K562 (cell line): Measurements from ENCODE around the gene CSNK1G1. TPM values are rescaled to one million over a fixed set of nuclear protein-coding genes. Genes with fewer than 3 reads are reported as not detected.

Experiments
- ATF2 ChIP-seq: sonication (generic); formaldehyde crosslinking; IDR thresholded peaks from 2 replicates; pipeline ENCODE4 v1.8.1; 2022; ENCODE audit warnings: missing genetic modification reagents
- CCNT2 ChIP-seq: IDR thresholded peaks from 2 replicates; pipeline ENCODE4 v1.6.1; 2011; ENCODE audit warnings: borderline replicate concordance, low read depth, mild to moderate bottlenecking, moderate library complexity, mixed read lengths, low read length; ENCODE audit not compliant: insufficient read length; ENCODE audit errors: extremely low read depth
- FOS ChIP-seq: IDR thresholded peaks from 3 replicates; pipeline ENCODE4 v1.6.1; 2011; ENCODE audit not compliant: insufficient read length; ENCODE audit errors: extremely low read depth
- SIX5 ChIP-seq, 2 experiments: IDR thresholded peaks; 2 replicates each; pipeline ENCODE4 v1.6.1; 2011; ENCODE audit warnings: low read length in 2 of 2, borderline replicate concordance in 1 of 2, low read depth in 1 of 2, mild to moderate bottlenecking in 1 of 2, moderate library complexity in 1 of 2; ENCODE audit not compliant: insufficient read depth in 1 of 2
- SPI1 ChIP-seq: IDR thresholded peaks from 2 replicates; pipeline ENCODE4 v1.6.1; 2011; ENCODE audit warnings: low read depth, low read length, control low read depth, borderline replicate concordance
- ZNF217 ChIP-seq: sonication (generic); formaldehyde crosslinking; IDR thresholded peaks from 2 replicates; pipeline ENCODE4 v1.8.0; 2022; ENCODE audit warnings: mild to moderate bottlenecking, missing genetic modification reagents
- ZNF263 ChIP-seq: sonication (generic); formaldehyde crosslinking; IDR thresholded peaks from 2 replicates; pipeline ENCODE4 v1.8.0; 2022; ENCODE audit warnings: mild to moderate bottlenecking, missing genetic modification reagents, borderline replicate concordance
- ZNF274 ChIP-seq: IDR thresholded peaks from 2 replicates; pipeline ENCODE4 v1.6.1; 2011; ENCODE audit warnings: low read depth, mild to moderate bottlenecking, low read length, moderate library complexity, borderline replicate concordance
- polyA plus RNA-seq, 8 experiments: library from polyadenylated mRNA; depleted of rRNA in 4 of 8; stranded (reverse) in 5 of 8; unstranded in 3 of 8; fragments of >200 nt; fragmentation: Nextera tagmentation in 2 of 8; fragmentation: Illumina TruSeq in 1 of 8; extraction: Ambion mirVana in 2 of 8; extraction: Trizol in 1 of 8; gene quantifications; 2 replicates each; pipeline versions ENCODE4 v1.2.1 to v1.2.3, GENCODE V29; 2011 to 2014; ENCODE audit warnings: inconsistent platforms in 1 of 8, missing spikeins in 1 of 8
- total RNA-seq, 7 experiments: library from RNA; depleted of rRNA in 6 of 7; stranded (reverse); fragments of >200 nt in 6 of 7; fragmentation: Illumina TruSeq in 2 of 7; extraction: Trizol in 2 of 7; gene quantifications; 2 replicates each; pipeline versions ENCODE4 v1.2.1 to v1.2.3, GENCODE V29; 2011 to 2021; ENCODE audit warnings: low replicate concordance in 1 of 7
- TF ChIP-seq, protein P1 (sequence below): fragments of 250-450 bp; sonication (Bioruptor Pico); IDR thresholded peaks from 2 replicates; pipeline ENCODE4 v1.5.0; 2021; ENCODE audit warnings: mild to moderate bottlenecking, moderate library complexity
- TF ChIP-seq, protein P2 (sequence below), 3 experiments: fragments of 200-800 bp in 1 of 3; fragments of 250-450 bp in 1 of 3; fragments of 450-650 bp in 1 of 3; sonication (Bioruptor Pico) in 1 of 3; sonication (Bioruptor generic) in 1 of 3; formaldehyde crosslinking in 1 of 3; IDR thresholded peaks; 2 replicates each; pipeline versions ENCODE4 v1.6.1 to v1.8.0; 2016 to 2022; ENCODE audit warnings: mild to moderate bottlenecking in 2 of 3, missing genetic modification characterization in 2 of 3, missing compliant biosample characterization in 1 of 3, moderate library complexity in 1 of 3

Gene CSNK1G1
- total and polyA plus RNA-seq, 9 of the 15 experiments (the other 6 are each of a cell fraction or from before 2014, with no cell fraction given), result 4.5 to 18.5 (median 9.5) TPM

DNA sequence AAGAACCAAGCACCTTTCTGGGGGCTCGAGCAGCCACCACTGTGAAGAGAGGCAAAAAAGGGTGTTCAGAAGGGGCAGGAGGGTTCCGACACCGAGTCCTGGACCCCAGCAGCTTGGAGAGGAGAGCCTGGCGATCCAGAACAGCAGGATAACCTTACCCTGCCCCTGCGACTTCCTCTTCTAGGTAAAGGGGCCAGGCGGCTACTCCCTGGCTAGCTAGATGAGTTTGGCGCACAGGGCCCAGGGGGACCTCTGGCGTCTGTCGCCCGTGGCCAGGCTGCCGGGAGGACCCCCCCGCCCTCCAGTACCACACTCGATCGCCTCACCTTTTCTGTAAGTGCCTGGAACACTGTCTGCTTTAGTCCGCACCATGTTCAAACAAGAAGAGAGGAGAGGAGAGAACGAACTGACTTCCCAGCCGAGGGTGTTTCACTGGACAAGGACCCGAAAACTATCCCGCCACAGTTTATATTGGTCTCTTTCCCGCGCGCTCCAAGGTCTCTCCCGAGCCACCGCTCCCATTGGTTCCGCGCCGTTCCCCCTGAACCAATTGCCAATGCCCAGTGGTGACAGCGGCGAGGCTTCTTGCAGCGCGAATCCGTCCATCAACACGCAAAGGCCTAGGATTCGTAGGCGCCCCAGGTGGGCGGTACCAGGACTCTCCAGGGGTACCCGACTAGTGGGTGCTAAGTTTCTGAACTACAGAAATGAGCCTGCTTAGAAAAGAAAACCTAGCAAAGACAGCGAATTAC is 25.2 kb upstream of the CSNK1G1 start, which contains the start of gene PCLAF (continued):
- TF ChIP-seq, protein P1, sequence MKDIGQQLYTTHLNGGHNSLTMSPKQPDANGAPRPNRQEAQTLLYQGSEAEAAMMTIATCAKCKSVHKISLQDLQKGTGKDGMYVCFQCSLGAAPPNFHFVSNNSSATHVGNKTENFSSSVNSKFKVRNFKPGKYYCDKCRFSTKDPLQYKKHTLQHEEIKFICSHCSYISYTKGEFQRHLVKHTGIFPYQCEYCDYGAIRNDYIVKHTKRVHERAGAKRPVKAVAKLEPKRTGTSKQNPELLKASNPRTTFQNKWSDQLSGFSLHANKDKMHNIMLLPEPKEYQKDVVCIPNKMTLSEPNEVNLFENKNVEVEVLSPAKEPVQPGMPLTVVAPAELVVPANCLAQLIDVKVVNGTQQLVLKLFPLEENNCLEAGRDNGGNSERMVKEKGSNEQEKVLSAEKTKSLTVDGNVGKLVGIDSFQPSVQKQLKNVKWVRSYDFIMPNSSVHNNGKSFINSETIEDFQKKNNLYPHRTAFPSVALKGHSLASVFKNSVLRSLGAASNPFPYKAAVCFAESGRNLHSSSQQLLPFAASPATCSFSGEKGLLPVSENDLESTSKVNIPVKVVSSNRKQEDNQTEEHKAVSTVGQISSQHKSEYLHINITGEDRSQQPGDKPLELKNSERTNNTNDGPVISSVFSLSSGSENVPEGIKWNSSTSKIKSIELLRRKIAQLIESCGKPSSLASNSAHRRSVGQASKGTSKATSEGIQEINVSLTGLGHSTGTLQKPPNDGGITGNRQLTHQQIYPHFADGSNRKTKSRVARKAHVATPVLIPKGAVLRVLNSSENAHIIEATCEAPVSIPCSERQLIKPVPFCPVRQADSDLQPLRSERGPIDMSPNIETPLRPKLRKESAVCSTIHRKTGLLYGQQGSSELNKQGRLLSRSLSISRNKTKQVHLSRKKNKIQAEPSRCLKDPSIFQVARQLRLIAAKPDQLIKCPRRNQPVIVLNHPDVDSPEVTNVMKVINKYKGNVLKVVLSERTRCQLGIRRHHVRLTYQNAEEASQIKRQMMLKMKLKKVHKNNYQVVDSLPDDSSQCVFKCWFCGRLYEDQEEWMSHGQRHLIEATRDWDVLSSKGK, result no peak
- TF ChIP-seq SPI1 (peak; percentile 85), CCNT2 (no peak), FOS (peak; percentile 97), ZNF274 (no peak), SIX5 (IDR thresholded peaks at IDR 0.05; ENCODE audit: borderline replicate concordance in 1 of 2, insufficient read depth in 1 of 2, low read depth in 1 of 2, low read length in 2 of 2) (no peak), ATF2 (CRISPR knock-in tag) (no peak), ZNF263 (CRISPR knock-in tag) (0 out of 2 replicates have a peak, but pooled peaks have one; percentile 10), ZNF217 (CRISPR knock-in tag) (no peak)
- TF ChIP-seq, protein P2, sequence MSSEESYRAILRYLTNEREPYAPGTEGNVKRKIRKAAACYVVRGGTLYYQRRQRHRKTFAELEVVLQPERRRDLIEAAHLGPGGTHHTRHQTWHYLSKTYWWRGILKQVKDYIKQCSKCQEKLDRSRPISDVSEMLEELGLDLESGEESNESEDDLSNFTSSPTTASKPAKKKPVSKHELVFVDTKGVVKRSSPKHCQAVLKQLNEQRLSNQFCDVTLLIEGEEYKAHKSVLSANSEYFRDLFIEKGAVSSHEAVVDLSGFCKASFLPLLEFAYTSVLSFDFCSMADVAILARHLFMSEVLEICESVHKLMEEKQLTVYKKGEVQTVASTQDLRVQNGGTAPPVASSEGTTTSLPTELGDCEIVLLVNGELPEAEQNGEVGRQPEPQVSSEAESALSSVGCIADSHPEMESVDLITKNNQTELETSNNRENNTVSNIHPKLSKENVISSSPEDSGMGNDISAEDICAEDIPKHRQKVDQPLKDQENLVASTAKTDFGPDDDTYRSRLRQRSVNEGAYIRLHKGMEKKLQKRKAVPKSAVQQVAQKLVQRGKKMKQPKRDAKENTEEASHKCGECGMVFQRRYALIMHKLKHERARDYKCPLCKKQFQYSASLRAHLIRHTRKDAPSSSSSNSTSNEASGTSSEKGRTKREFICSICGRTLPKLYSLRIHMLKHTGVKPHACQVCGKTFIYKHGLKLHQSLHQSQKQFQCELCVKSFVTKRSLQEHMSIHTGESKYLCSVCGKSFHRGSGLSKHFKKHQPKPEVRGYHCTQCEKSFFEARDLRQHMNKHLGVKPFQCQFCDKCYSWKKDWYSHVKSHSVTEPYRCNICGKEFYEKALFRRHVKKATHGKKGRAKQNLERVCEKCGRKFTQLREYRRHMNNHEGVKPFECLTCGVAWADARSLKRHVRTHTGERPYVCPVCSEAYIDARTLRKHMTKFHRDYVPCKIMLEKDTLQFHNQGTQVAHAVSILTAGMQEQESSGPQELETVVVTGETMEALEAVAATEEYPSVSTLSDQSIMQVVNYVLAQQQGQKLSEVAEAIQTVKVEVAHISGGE (CRISPR knock-in tag; IDR thresholded peaks at IDR 0.05), result peak in 1 of 3 experiments; percentile 67; a peak in 2 of 6 replicates
